Ovary (tissue), 9 donors: Measurements from ENCODE around the gene PTPRH. TPM values are rescaled to one million over a fixed set of nuclear protein-coding genes. Genes with fewer than 3 reads are reported as not detected.

Experiments
- DNase-seq, 5 donors: peaks; one replicate each; pipeline ENCODE4 v3.0.0-alpha.2; 2019 to 2020
- H3K27ac ChIP-seq, 2 donors: fragments of 200-600 bp; one replicate each; pipeline versions ENCODE4 v1.5.1 to v1.8.0; 2019 to 2022
- H3K27me3 ChIP-seq: fragments of 200-600 bp; one replicate; pipeline ENCODE4 v1.8.0; 2022
- H3K36me3 ChIP-seq: fragments of 200-600 bp; sonication (generic); one replicate; pipeline ENCODE4 v1.5.1; 2019
- H3K4me1 ChIP-seq: one replicate; pipeline ENCODE4 v1.8.1; 2013; ENCODE audit warnings: mild to moderate bottlenecking, moderate library complexity; ENCODE audit not compliant: insufficient read depth
- H3K4me3 ChIP-seq: fragments of 200-600 bp; sonication (generic); one replicate; pipeline ENCODE4 v1.5.1; 2017
- H3K9me3 ChIP-seq, 2 donors: fragments of 200-600 bp in 1 of 2; sonication (generic) in 1 of 2; one replicate each; pipeline versions ENCODE4 v1.5.1 to v1.8.1; 2013 to 2019; ENCODE audit warnings: mild to moderate bottlenecking in 1 of 2, moderate library complexity in 1 of 2
- CTCF ChIP-seq, 3 donors: fragments of 450-650 bp in 2 of 3; fragments of 200-600 bp in 1 of 3; IDR thresholded peaks; one replicate each; pipeline versions ENCODE4 v1.5.1 to v1.8.0; 2016 to 2022; ENCODE audit warnings: antibody characterized with exemption in 3 of 3, mild to moderate bottlenecking in 1 of 3
- EP300 ChIP-seq: sonication (generic); formaldehyde crosslinking; IDR thresholded peaks from one replicate; pipeline ENCODE4 v1.6.1; 2017; ENCODE audit warnings: antibody characterized with exemption
- POLR2A ChIP-seq: fragments of 450-650 bp; IDR thresholded peaks from one replicate; pipeline ENCODE4 v1.6.1; 2017; ENCODE audit warnings: antibody characterized with exemption, mild to moderate bottlenecking, moderate library complexity
- WGBS, 3 donors: extraction: QIAGEN DNeasy Blood & Tissue Kit in 1 of 3; methylation state at CpG; one replicate each; pipeline versions ENCODE4 v1.1.5 to v1.1.7; 2013 to 2017; 5-methylcytosine and 5-hydroxymethylcytosine counted together
- intact Hi-C, 4 donors: fragments of 100-400 bp; cut with DNase I; formaldehyde crosslinking; loops; one replicate each; pipeline versions ENCODE4 v1.11.0 to v1.15.1; 2022 to 2023
- polyA plus RNA-seq, 2 donors: library from polyadenylated mRNA; stranded (reverse); fragments of 200-250 nt in 1 of 2; fragments of 350-450 nt in 1 of 2; fragmentation: Illumina TruSeq in 1 of 2; extraction: RNeasy Lipid Tissue Mini Kit (QIAGEN cat#74804) in 1 of 2; gene quantifications; one replicate each; pipeline ENCODE4 v1.2.3, GENCODE V29; 2013 to 2014
- total RNA-seq, 7 donors: library from RNA; depleted of rRNA in 2 of 7; stranded (reverse); fragments of >200 nt in 2 of 7; fragmentation: NEBNext Ultra II Directional in 3 of 7; extraction: Animal tissue kit (Norgen Biotek cat#: 25700) in 3 of 7; gene quantifications; one replicate each; pipeline versions ENCODE4 v1.1.0 to v1.2.4, GENCODE V29; 2016 to 2023
- donor health status: DM: no; HTN: no; CAD: no; lungs with moderate emphysema.
- donor health status: DM: no; HTN: no; CAD: no.
- donor health status: Bipolar disorder and iron deficiency.
- donor health status: DM: yes; HTN: yes; CAD: no.
- donor health status: DM: no; HTN: no; CAD: no.
- donor health status: DM: yes; HTN: yes; CAD: no.

The PTPRH gene
- total and polyA plus RNA-seq, 9 donors, result 0.23 to 4.6 (median 1.2) TPM

- intact Hi-C loops, result no loop called here
These were observed 20.5 kb upstream of the PTPRH start for GRCh38 chr19:55229789-55230182.

GRCh38 chr19:55229145-55229788 lies 20.0 kb upstream of the PTPRH start:
- Histone ChIP-seq H3K4me1 (no peaks in the 10 kb centered on the region), H3K27me3 (no peaks in the 10 kb centered on the region), H3K27ac (no peak overlapping the region), H3K9me3 (no peaks in the 10 kb centered on the region), H3K4me3 (no peak overlapping the region), H3K36me3 (no peaks in the 10 kb centered on the region)
- TF ChIP-seq CTCF (IDR thresholded peaks at IDR 0.05) (no peak), EP300 (no peak), POLR2A (no peak)
- no peak for DNase-seq
- WGBS, 3 donors, result 89 to 94% (median 92%) methylated on average over 18 of the region's 18 CpGs
- intact Hi-C loops, result no loop called here

More at GRCh38 chr19:55229789-55230182, 20.5 kb upstream of the PTPRH start:
- 68 to 74% (median 70%) methylated on average over 17 of the region's 17 CpGs for WGBS, 3 donors
- TF ChIP-seq POLR2A (no peak), EP300 (no peak), CTCF (IDR thresholded peaks at IDR 0.05) (no peak)
- H3K9me3 ChIP-seq, result no peaks in the 10 kb centered on the region
- no peaks in the 10 kb centered on the region for H3K27me3 ChIP-seq
- no peaks in the 10 kb centered on the region for H3K4me1 ChIP-seq
- no peak overlapping the region for H3K4me3 ChIP-seq
- no peak overlapping the region for H3K27ac ChIP-seq
- no peaks in the 10 kb centered on the region for H3K36me3 ChIP-seq
- no peak for DNase-seq

GRCh38 chr19:55228403-55229031 lies 19.2 kb upstream of the PTPRH start, which contains the start of gene TMEM86B:
Gene TMEM86B, minus strand, starts transcription at chr19:55228763. Its CDS starts 22 bp downstream, at chr19:55228741.
- no peaks in the 10 kb centered on the region for H3K36me3 ChIP-seq
- no peak within 1 kb of the TSS for H3K4me3 ChIP-seq
- intact Hi-C loops, result no loop called here
- H3K4me1 ChIP-seq, result no peaks in the 10 kb centered on the region
- H3K27ac ChIP-seq, result no peak within 1 kb of the TSS
- 79 to 89% (median 84%) methylated on average over 11 to 12 of the region's 12 CpGs for WGBS, 3 donors
- no peaks in the 10 kb centered on the region for H3K9me3 ChIP-seq
- H3K27me3 ChIP-seq, result no peaks in the 10 kb centered on the region
- no peak for DNase-seq
- no peak for TF ChIP-seq CTCF (IDR thresholded peaks at IDR 0.05)
- TF ChIP-seq EP300, result no peak
- no peak for TF ChIP-seq POLR2A

GRCh38 chr19:55228015-55228391 lies 18.7 kb upstream of the PTPRH start:
- Histone ChIP-seq H3K36me3 (no peaks in the 10 kb centered on the region), H3K4me1 (no peaks in the 10 kb centered on the region), H3K9me3 (no peaks in the 10 kb centered on the region), H3K27me3 (no peaks in the 10 kb centered on the region), H3K27ac (no peak overlapping the region), H3K4me3 (no peak overlapping the region)
- intact Hi-C loops, result no loop called here
- WGBS, 3 donors, result 58 to 61% (median 58%) methylated on average over 17 of the region's 17 CpGs
- TF ChIP-seq EP300 (no peak), POLR2A (no peak), CTCF (IDR thresholded peaks at IDR 0.05) (no peak)
- DNase-seq, result peak in 1 of 5 donors; percentile 28
